ENCODE results near the gene AMT.

DNA sequence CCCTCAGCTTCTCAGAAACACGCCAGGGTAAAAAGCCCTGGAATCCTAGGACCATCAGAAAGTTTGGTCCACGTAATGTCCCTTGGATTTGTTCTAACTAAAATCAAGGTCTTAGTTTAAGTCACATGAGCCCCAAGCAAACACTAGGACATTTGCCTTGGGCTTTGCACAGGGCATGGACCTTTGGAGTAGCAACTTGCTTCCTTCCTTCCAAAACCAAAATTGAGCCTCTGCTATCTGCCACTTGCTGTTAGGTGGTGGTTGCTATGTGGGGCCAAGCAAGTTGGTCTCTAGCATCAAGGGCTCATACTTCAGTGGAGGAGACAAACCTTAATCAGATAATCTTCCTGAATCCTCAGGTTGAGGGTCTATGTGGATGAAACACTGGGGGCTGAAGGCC lies 43.8 kb upstream of the AMT start:
- TF ChIP-seq, protein P1, sequence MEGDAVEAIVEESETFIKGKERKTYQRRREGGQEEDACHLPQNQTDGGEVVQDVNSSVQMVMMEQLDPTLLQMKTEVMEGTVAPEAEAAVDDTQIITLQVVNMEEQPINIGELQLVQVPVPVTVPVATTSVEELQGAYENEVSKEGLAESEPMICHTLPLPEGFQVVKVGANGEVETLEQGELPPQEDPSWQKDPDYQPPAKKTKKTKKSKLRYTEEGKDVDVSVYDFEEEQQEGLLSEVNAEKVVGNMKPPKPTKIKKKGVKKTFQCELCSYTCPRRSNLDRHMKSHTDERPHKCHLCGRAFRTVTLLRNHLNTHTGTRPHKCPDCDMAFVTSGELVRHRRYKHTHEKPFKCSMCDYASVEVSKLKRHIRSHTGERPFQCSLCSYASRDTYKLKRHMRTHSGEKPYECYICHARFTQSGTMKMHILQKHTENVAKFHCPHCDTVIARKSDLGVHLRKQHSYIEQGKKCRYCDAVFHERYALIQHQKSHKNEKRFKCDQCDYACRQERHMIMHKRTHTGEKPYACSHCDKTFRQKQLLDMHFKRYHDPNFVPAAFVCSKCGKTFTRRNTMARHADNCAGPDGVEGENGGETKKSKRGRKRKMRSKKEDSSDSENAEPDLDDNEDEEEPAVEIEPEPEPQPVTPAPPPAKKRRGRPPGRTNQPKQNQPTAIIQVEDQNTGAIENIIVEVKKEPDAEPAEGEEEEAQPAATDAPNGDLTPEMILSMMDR (IDR thresholded peaks at IDR 0.05; ENCODE audit: borderline replicate concordance, extremely low read depth, low read length, poor library complexity, severe bottlenecking): no peak
- TF ChIP-seq EZH2 (IDR thresholded peaks at IDR 0.05; ENCODE audit: borderline replicate concordance, low read depth, low read length, severe bottlenecking): no peak
